Loucy (cell line): ENCODE results near the gene MAP1LC3A.

Experiments used
- CTCF ChIP-seq: fragments of 200-600 bp; sonication (generic); conservative IDR thresholded peaks from 2 replicates; pipeline ENCODE4 v1.5.1; 2014; ENCODE audit warnings: mild to moderate bottlenecking, antibody characterized with exemption, low read length
- EZH2phosphoT487 ChIP-seq: fragments of 200-600 bp; IDR thresholded peaks from 2 replicates; pipeline ENCODE4 v1.6.1; 2018; ENCODE audit warnings: antibody characterized with exemption, mild to moderate bottlenecking, moderate library complexity, borderline replicate concordance

- no peak for TF ChIP-seq CTCF
- no peak for TF ChIP-seq EZH2phosphoT487
Measured at GRCh38 chr20:34595377-34596184, 37.1 kb downstream of the MAP1LC3A start.
